ENCODE measurements around the gene SCN1A.

DNA sequence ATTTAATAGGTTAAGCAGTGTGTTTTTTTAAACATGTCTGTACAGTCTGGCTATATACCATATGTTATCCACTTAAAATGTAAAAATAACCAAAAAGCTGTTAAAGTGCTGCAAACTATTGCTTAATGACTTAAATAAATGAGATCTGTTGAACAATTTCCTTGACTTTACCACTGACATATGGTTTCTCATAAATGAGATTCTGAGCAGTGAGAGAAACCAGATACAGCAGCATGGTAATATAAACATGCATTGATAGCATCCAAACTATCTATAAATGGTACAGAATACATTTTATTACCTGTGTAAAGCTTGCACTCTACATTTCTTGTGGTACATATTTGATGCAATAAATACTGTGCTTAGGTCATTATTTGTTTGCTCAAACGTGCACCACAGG lies 138.0 kb downstream of the SCN1A start:
- TF ChIP-seq, protein P1, sequence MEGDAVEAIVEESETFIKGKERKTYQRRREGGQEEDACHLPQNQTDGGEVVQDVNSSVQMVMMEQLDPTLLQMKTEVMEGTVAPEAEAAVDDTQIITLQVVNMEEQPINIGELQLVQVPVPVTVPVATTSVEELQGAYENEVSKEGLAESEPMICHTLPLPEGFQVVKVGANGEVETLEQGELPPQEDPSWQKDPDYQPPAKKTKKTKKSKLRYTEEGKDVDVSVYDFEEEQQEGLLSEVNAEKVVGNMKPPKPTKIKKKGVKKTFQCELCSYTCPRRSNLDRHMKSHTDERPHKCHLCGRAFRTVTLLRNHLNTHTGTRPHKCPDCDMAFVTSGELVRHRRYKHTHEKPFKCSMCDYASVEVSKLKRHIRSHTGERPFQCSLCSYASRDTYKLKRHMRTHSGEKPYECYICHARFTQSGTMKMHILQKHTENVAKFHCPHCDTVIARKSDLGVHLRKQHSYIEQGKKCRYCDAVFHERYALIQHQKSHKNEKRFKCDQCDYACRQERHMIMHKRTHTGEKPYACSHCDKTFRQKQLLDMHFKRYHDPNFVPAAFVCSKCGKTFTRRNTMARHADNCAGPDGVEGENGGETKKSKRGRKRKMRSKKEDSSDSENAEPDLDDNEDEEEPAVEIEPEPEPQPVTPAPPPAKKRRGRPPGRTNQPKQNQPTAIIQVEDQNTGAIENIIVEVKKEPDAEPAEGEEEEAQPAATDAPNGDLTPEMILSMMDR (conservative IDR thresholded peaks at IDR 0.05; ENCODE audit: low read depth, low read length), result no peak
- no peak for TF ChIP-seq RAD21 (IDR thresholded peaks at IDR 0.05; ENCODE audit: low read length)
- TF ChIP-seq POLR2A (IDR thresholded peaks at IDR 0.05; ENCODE audit: low read depth, low read length), result no peak
- TF ChIP-seq, protein P2, sequence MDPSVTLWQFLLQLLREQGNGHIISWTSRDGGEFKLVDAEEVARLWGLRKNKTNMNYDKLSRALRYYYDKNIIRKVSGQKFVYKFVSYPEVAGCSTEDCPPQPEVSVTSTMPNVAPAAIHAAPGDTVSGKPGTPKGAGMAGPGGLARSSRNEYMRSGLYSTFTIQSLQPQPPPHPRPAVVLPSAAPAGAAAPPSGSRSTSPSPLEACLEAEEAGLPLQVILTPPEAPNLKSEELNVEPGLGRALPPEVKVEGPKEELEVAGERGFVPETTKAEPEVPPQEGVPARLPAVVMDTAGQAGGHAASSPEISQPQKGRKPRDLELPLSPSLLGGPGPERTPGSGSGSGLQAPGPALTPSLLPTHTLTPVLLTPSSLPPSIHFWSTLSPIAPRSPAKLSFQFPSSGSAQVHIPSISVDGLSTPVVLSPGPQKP (IDR thresholded peaks at IDR 0.05; ENCODE audit: borderline replicate concordance, low read depth, low read length), result no peak
- TF ChIP-seq MXI1 (IDR thresholded peaks at IDR 0.05; ENCODE audit: borderline replicate concordance, low read depth, low read length), result no peak
